GM13976 (cell line): ENCODE measurements around the gene EDEM1.

Source experiments
- DNase-seq: peaks from one replicate; pipeline ENCODE4 v3.0.0; 2012; ENCODE audit warnings: low spot score
- CTCF ChIP-seq: IDR thresholded peaks from 2 replicates; pipeline ENCODE4 v1.5.1; 2012; ENCODE audit warnings: borderline replicate concordance, mild to moderate bottlenecking; ENCODE audit not compliant: insufficient read depth; ENCODE audit errors: extremely low read depth, missing control alignments, control extremely low read depth
- in situ Hi-C: fragments of 300-500 bp; cut with MboI; formaldehyde crosslinking; loops from one replicate; pipeline ENCODE4 v1.12.0; 2022; ENCODE audit warnings: low sequenced_read_pairs, mixed read lengths, inconsistent platforms; ENCODE audit not compliant: unreplicated experiment

EDEM1 gene

GRCh38 chr3:5197470-5198312, 10.2 kb downstream of the EDEM1 start:
- peak; percentile 55 for DNase-seq
- in situ Hi-C loops: loop anchor here (5.0 kb wide), 1 partner anchor 60 kb away; no protein-coding TSS in a partner anchor
- no peak for TF ChIP-seq CTCF

- in situ Hi-C loops: loop anchor here (5.0 kb wide), 1 partner anchor 61 kb away; no protein-coding TSS in a partner anchor
- no peak for DNase-seq
- TF ChIP-seq CTCF: no peak
These were observed 10.8 kb downstream of the EDEM1 start for GRCh38 chr3:5198313-5198677.

- in situ Hi-C loops: loop anchor here (5.0 kb wide), 1 partner anchor 62 kb away; no protein-coding TSS in a partner anchor
- DNase-seq: no peak
- no peak for TF ChIP-seq CTCF
These were observed 11.7 kb downstream of the EDEM1 start for GRCh38 chr3:5198986-5199731.

- in situ Hi-C loops: no loop called here
- TF ChIP-seq CTCF: no peak
- DNase-seq: no peak
These were observed 14.0 kb downstream of the EDEM1 start for GRCh38 chr3:5201536-5201935.

- in situ Hi-C loops: no loop called here
- DNase-seq: no peak
- no peak for TF ChIP-seq CTCF
These were observed 14.7 kb downstream of the EDEM1 start for GRCh38 chr3:5202222-5202621.

GRCh38 chr3:5205165-5205941, 17.8 kb downstream of the EDEM1 start:
- peak; percentile 54 for DNase-seq
- no peak for TF ChIP-seq CTCF
- in situ Hi-C loops: no loop called here
